Right atrium auricular region (tissue), 2 donors: ENCODE results near the gene UBAP2. TPM values are rescaled to one million over a fixed set of nuclear protein-coding genes. Genes with fewer than 3 reads are reported as not detected.
A peak's percentile ranks its signal among the peaks of the same experiment; 100 is the strongest.

Experiments used
- DNase-seq: peaks from one replicate; pipeline ENCODE4 v3.0.0-alpha.2; 2019; ENCODE audit warnings: low spot score
- H3K27ac ChIP-seq, 2 donors: fragments of 200-600 bp; sonication (generic); 1 replicate in 1 of 2; 2 replicates in 1 of 2; pipeline ENCODE4 v1.5.1; 2016 to 2019
- H3K27me3 ChIP-seq, 2 donors: fragments of 200-600 bp; sonication (generic); one replicate each; pipeline versions ENCODE4 v1.5.1 to v1.6.0; 2017 to 2019
- H3K36me3 ChIP-seq: fragments of 200-600 bp; sonication (generic); one replicate; pipeline ENCODE4 v1.5.1; 2016
- H3K4me1 ChIP-seq, 2 donors: fragments of 200-600 bp; sonication (generic); one replicate each; pipeline versions ENCODE4 v1.5.1 to v1.6.0; 2017 to 2019
- H3K4me3 ChIP-seq, 2 donors: fragments of 200-600 bp; sonication (generic); 1 replicate in 1 of 2; 2 replicates in 1 of 2; pipeline ENCODE4 v1.5.1; 2017 to 2019; ENCODE audit warnings: mild to moderate bottlenecking in 1 of 2, moderate library complexity in 1 of 2
- H3K9me3 ChIP-seq, 2 donors: fragments of 200-600 bp; sonication (generic); one replicate each; pipeline ENCODE4 v1.5.1; 2019
- total RNA-seq, 2 donors: library from RNA; depleted of rRNA; stranded (reverse); fragments of >200 nt; gene quantifications; one replicate each; pipeline ENCODE4 v1.1.0, GENCODE V29; 2016
- TF ChIP-seq, protein P1 (sequence below), 2 donors: fragments of 200-600 bp; sonication (generic); IDR thresholded peaks; one replicate each; pipeline ENCODE4 v1.5.1; 2019; ENCODE audit warnings: antibody characterized with exemption in 2 of 2

UBAP2 gene
- total RNA-seq, 2 donors from 2014 or later: 17.3 to 21.8 TPM

DNA sequence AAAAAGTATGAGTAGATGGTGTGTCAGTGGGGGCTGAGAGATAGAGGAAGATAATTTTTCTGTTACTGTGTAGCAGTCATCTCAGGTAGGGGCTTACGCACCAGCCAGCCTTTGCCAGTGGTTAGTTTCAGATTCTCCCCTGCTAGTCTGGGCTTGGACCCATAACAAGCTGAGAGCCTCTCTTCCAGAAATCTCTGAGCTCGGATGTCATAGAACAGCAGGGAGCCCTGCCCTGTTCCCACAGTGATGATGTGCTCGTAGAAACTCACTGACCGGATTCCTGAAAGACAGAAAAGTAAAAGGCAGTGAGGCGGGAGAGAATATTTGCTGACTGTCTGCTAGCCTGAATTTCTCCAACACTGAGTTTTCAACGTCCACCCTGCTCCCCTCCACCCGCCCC is 40.6 kb upstream of the UBAP2 start:
- no peaks in the 10 kb centered on the region for H3K9me3 ChIP-seq
- no peak overlapping the region for H3K4me3 ChIP-seq
- no peaks in the 10 kb centered on the region for H3K27me3 ChIP-seq
- H3K36me3 ChIP-seq: peaks cover 77% of the 10 kb centered on the region
- H3K4me1 ChIP-seq: peaks cover 0 to 31% of the 10 kb centered on the region in 2 donors
- no peak for DNase-seq
- TF ChIP-seq, protein P1, sequence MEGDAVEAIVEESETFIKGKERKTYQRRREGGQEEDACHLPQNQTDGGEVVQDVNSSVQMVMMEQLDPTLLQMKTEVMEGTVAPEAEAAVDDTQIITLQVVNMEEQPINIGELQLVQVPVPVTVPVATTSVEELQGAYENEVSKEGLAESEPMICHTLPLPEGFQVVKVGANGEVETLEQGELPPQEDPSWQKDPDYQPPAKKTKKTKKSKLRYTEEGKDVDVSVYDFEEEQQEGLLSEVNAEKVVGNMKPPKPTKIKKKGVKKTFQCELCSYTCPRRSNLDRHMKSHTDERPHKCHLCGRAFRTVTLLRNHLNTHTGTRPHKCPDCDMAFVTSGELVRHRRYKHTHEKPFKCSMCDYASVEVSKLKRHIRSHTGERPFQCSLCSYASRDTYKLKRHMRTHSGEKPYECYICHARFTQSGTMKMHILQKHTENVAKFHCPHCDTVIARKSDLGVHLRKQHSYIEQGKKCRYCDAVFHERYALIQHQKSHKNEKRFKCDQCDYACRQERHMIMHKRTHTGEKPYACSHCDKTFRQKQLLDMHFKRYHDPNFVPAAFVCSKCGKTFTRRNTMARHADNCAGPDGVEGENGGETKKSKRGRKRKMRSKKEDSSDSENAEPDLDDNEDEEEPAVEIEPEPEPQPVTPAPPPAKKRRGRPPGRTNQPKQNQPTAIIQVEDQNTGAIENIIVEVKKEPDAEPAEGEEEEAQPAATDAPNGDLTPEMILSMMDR (IDR thresholded peaks at IDR 0.05): no peak
- H3K27ac ChIP-seq: no peak overlapping the region

DNA sequence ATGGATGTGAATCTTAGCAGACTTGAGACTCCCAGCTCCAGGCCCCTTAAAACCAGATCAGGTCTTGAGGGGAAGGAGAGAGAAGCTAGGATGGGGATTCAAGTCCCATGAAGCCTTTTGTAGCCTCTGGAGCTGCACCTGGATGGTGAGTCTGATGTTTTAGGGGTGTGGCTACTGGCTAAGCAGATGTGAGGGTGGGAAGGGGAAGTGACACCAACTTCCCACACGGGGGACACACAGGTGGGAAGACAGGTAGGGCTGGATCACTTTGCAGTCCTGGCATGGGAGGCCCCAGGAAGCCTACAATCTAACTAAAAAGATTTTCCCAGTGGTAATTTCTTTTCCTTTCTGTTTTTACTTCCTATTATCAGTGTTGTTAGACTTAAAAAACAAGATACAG is 38.7 kb upstream of the UBAP2 start:
- H3K36me3 ChIP-seq: peaks cover 57% of the 10 kb centered on the region
- H3K27me3 ChIP-seq: no peaks in the 10 kb centered on the region
- no peaks in the 10 kb centered on the region for H3K9me3 ChIP-seq
- TF ChIP-seq, protein P1 (IDR thresholded peaks at IDR 0.05): no peak
- DNase-seq: no peak
- peaks cover 0 to 41% of the 10 kb centered on the region in 2 donors for H3K4me1 ChIP-seq
- H3K4me3 ChIP-seq: no peak overlapping the region
- peak overlapping the region; percentile 6 to 49 for H3K27ac ChIP-seq

DNA sequence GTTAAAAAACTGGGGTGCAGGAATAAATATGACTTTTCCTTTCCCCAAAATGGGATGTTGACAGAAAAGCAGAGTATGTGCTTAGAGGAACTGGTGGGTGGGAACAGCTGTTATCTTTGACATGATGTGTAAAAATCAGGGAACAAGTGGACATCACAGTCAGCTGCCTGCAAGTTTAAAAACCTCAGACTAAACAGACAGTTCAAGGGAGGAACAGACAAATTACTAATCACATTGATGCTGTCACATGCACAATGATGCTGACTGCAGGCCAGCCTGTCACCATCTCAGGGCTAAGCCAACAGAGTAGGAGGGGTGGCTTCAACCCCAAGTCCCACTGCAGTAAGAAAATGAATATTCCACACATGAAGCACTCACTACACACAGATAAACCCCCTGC is 38.2 kb upstream of the UBAP2 start:
- no peak for DNase-seq
- Histone ChIP-seq H3K27me3 (no peaks in the 10 kb centered on the region), H3K27ac (peak overlapping the region; percentile 49 to 64), H3K4me3 (no peak overlapping the region), H3K4me1 (peaks cover 0 to 41% of the 10 kb centered on the region in 2 donors), H3K9me3 (no peaks in the 10 kb centered on the region), H3K36me3 (peaks cover 52% of the 10 kb centered on the region)
- TF ChIP-seq, protein P1 (IDR thresholded peaks at IDR 0.05): no peak

DNA sequence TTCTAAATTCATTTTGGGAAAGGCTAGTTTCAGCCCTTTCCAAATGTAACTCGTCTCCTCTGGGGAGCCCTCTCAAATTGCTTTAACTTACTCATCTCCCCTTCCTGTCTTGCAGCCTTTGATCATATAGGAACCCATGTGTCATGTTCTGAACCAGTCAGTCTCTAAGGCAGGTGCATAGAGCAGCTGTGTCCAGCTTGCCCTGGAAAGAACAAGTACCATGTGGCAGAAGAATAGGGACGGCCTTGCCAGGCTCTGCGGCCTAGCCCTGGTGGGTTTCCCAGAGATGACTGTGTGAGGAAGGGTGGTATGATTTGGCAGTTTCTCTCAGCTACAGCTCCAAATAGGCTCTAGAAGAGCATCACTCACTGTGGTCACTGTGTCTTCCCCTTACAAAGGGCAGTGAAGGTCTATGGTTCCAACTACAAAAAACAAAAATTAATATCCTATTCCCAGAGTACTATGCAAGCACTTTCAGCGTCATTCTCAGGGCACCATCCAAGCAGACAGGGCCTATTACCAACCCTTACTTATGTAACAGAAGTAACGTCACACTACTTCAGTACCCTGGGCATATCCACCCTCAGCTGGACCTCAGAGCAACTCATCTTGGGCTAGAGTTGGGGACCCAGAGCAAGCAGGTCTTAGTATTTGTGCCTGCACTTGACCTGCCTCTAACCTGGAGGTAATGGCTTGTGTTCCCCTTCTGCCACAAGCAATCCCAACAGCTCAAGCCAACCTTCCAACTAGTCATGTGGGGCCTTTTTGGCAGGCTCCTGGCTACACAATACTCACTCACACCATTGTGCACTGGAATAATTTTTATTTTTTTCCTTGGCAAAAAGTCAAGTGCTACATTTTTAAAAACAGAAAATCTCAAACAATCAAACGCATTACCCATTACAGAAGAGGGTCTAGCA is 37.2 kb upstream of the UBAP2 start:
- no peak overlapping the region for H3K4me3 ChIP-seq
- TF ChIP-seq, protein P1 (IDR thresholded peaks at IDR 0.05): no peak
- DNase-seq: no peak
- no peaks in the 10 kb centered on the region for H3K27me3 ChIP-seq
- H3K4me1 ChIP-seq: peaks cover 0 to 41% of the 10 kb centered on the region in 2 donors
- H3K27ac ChIP-seq: peak overlapping the region; percentile 58 to 64
- peaks cover 42% of the 10 kb centered on the region for H3K36me3 ChIP-seq
- H3K9me3 ChIP-seq: no peaks in the 10 kb centered on the region

DNA sequence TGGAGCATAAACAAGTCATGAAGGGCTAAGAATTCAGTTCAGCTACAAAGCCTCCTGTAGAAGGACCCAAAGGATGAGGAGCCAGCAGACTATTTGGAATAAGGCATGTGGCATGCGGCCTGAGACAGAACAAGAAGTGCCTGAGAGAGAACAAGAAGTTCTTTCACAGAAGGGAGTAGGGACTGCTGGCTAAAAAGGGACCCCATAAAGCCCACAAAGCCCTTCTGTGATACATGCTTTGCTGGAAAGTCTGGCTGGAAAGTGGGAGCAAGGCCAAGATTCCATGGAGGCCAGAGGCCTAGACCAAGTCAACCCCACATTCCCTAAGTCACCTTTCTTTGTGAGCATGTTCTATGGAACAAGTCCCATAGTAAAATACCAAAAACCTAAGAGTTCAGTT is 35.9 kb upstream of the UBAP2 start:
- TF ChIP-seq, protein P1 (IDR thresholded peaks at IDR 0.05): no peak
- peak overlapping the region; percentile 58 to 64 for H3K27ac ChIP-seq
- no peak overlapping the region for H3K4me3 ChIP-seq
- no peaks in the 10 kb centered on the region for H3K27me3 ChIP-seq
- peaks cover 0 to 41% of the 10 kb centered on the region in 2 donors for H3K4me1 ChIP-seq
- peaks cover 31% of the 10 kb centered on the region for H3K36me3 ChIP-seq
- DNase-seq: no peak
- no peaks in the 10 kb centered on the region for H3K9me3 ChIP-seq
